ENCODE results near the gene GLCCI1.

GRCh38 chr7:8014399-8014798 lies 45.8 kb downstream of the GLCCI1 start:
- no peak for TF ChIP-seq POLR2A (IDR thresholded peaks at IDR 0.05)
- TF ChIP-seq CTCF (IDR thresholded peaks at IDR 0.05), result no peak
